Tongue (tissue), 2 donors: Measurements from ENCODE around the gene RP2. TPM values are rescaled to one million over a fixed set of nuclear protein-coding genes. Genes with fewer than 3 reads are reported as not detected.

ENCODE experiments used
- DNase-seq: peaks from one replicate; pipeline ENCODE4 v3.0.0-alpha.2; 2015
- total RNA-seq: library from RNA; depleted of rRNA; stranded (reverse); fragments of >200 nt; gene quantifications from one replicate; pipeline ENCODE4 v1.2.3, GENCODE V29; 2014

Gene RP2
- total RNA-seq: 15.0 TPM

GRCh38 chrX:46836701-46837557 is at the start of gene RP2:
Gene RP2 (plus strand): TSS chrX:46837043. CDS start chrX:46837101, 58 bp downstream.
- DNase-seq: peak; percentile 96

GRCh38 chrX:46788902-46789301 is 47.9 kb upstream of the RP2 start:
- no peak for DNase-seq

GRCh38 chrX:46791927-46792809 is 44.7 kb upstream of the RP2 start:
- no peak for DNase-seq

- no peak for DNase-seq
These were observed 44.0 kb upstream of the RP2 start for GRCh38 chrX:46792810-46793188.

- DNase-seq: no peak
These were observed 43.3 kb upstream of the RP2 start for GRCh38 chrX:46793386-46794143.

GRCh38 chrX:46796574-46797191 is 40.2 kb upstream of the RP2 start:
- peak; percentile 70 for DNase-seq

GRCh38 chrX:46803140-46803539 is 33.7 kb upstream of the RP2 start:
- DNase-seq: no peak

- DNase-seq: no peak
These were observed 31.6 kb upstream of the RP2 start for GRCh38 chrX:46805270-46805669.

GRCh38 chrX:46811121-46811520 is 25.7 kb upstream of the RP2 start:
- DNase-seq: no peak

GRCh38 chrX:46812445-46812844 is 24.4 kb upstream of the RP2 start:
- no peak for DNase-seq

GRCh38 chrX:46814966-46815365 is 21.9 kb upstream of the RP2 start:
- no peak for DNase-seq

- DNase-seq: no peak
These were observed 17.7 kb upstream of the RP2 start for GRCh38 chrX:46819136-46819535.

GRCh38 chrX:46820391-46821100 is 16.3 kb upstream of the RP2 start:
- no peak for DNase-seq

GRCh38 chrX:46823481-46823880 is 13.4 kb upstream of the RP2 start:
- no peak for DNase-seq

GRCh38 chrX:46831765-46832327 is 5.0 kb upstream of the RP2 start:
- DNase-seq: no peak

- DNase-seq: no peak
These were observed 979 bp downstream of the RP2 start for GRCh38 chrX:46837558-46838485.

- DNase-seq: no peak
These were observed 1.6 kb downstream of the RP2 start for GRCh38 chrX:46838486-46838870.

GRCh38 chrX:46838974-46839480 is 2.2 kb downstream of the RP2 start:
- no peak for DNase-seq

- DNase-seq: no peak
These were observed 4.1 kb downstream of the RP2 start for GRCh38 chrX:46840946-46841345.

- DNase-seq: peak; percentile 15
These were observed 4.5 kb downstream of the RP2 start for GRCh38 chrX:46841346-46841745.
